B cell (primary cell): ENCODE results near the gene AMPH. TPM values are rescaled to one million over a fixed set of nuclear protein-coding genes. Genes with fewer than 3 reads are reported as not detected.

Experiments
- ATAC-seq: fragments of 200-7000 bp; cut with Tn5 transposase; one replicate; pipeline ENCODE4 v1.10.0; 2021; ENCODE audit warnings: low read depth, mild to moderate bottlenecking, moderate number of reproducible peaks, moderate library complexity
- CTCF ChIA-PET: fragments of 350-600 bp; sonication (Branson Sonifier 250); formaldehyde crosslinking; loops from one replicate; lab custom pipeline; 2021; ENCODE audit warnings: antibody characterized with exemption, inconsistent platforms; lab: Charles Lee
- POLR2A ChIA-PET: fragments of 350-600 bp; sonication (Branson Sonifier 250); formaldehyde crosslinking; loops from one replicate; lab custom pipeline; 2021; ENCODE audit warnings: antibody characterized with exemption; lab: Charles Lee
- DNase-seq: peaks from one replicate; pipeline ENCODE4 v3.0.0; 2013
- H2AFZ ChIP-seq: 2 replicates; pipeline ENCODE4 v1.6.1; 2012; ENCODE audit warnings: mild to moderate bottlenecking, low read depth, low read length; ENCODE audit not compliant: insufficient read depth, poor library complexity, severe bottlenecking
- H3K27ac ChIP-seq, 2 donors: 1 replicate in 1 of 2; 2 replicates in 1 of 2; pipeline ENCODE4 v1.5.1; 2012 to 2013; ENCODE audit warnings: low read length in 2 of 2, mild to moderate bottlenecking in 2 of 2, moderate library complexity in 1 of 2
- H3K27me3 ChIP-seq, 4 experiments: fragments of 200-600 bp in 1 of 4; sonication (generic) in 1 of 4; replicated peaks in 1 of 4; 1 replicate in 2 of 4; 2 replicates in 2 of 4; pipeline versions ENCODE4 v1.6.1 to v1.7.0; 2013 to 2016; ENCODE audit warnings: low read length in 3 of 4, mild to moderate bottlenecking in 2 of 4, mixed read lengths in 1 of 4, moderate library complexity in 1 of 4; ENCODE audit not compliant: insufficient read depth in 4 of 4, control insufficient read depth in 3 of 4; ENCODE audit errors: control extremely low read depth in 1 of 4
- H3K36me3 ChIP-seq, 2 experiments: replicated peaks in 1 of 2; 1 replicate in 1 of 2; 2 replicates in 1 of 2; pipeline versions ENCODE4 v1.6.1 to v1.7.1; 2013; ENCODE audit warnings: low read length in 1 of 2; ENCODE audit not compliant: insufficient read depth in 2 of 2, control insufficient read depth in 1 of 2; ENCODE audit errors: control extremely low read depth in 1 of 2, extremely low read depth in 1 of 2
- H3K4me1 ChIP-seq, 2 donors: fragments of 200-600 bp in 1 of 2; sonication (generic) in 1 of 2; 1 replicate in 1 of 2; 2 replicates in 1 of 2; pipeline versions ENCODE4 v1.5.1 to v1.6.1; 2013 to 2017; ENCODE audit warnings: low read length in 2 of 2; ENCODE audit not compliant: control insufficient read depth in 2 of 2, insufficient read depth in 2 of 2
- H3K4me2 ChIP-seq: replicated peaks from 2 replicates; pipeline ENCODE3; 2012; ENCODE audit warnings: mild to moderate bottlenecking, low read depth, low read length; ENCODE audit not compliant: poor library complexity, severe bottlenecking
- H3K4me3 ChIP-seq, 5 experiments: fragments of 200-600 bp in 1 of 5; sonication (generic) in 1 of 5; 1 replicate in 3 of 5; 2 replicates in 2 of 5; pipeline versions ENCODE4 v1.5.1 to v1.7.0; 2011 to 2016; ENCODE audit warnings: low read length in 4 of 5, mild to moderate bottlenecking in 4 of 5, low read depth in 2 of 5, control low read depth in 1 of 5, moderate library complexity in 1 of 5; ENCODE audit not compliant: insufficient read depth in 1 of 5; ENCODE audit errors: control extremely low read depth in 1 of 5, extremely low read depth in 1 of 5
- H3K79me2 ChIP-seq: fragments of 200-600 bp; sonication (generic); one replicate; pipeline ENCODE4 v1.6.0; 2016; ENCODE audit warnings: low read length; ENCODE audit not compliant: control insufficient read depth, insufficient read depth
- H3K9ac ChIP-seq: fragments of 200-600 bp; sonication (generic); 2 replicates; pipeline ENCODE4 v1.6.1; 2017; ENCODE audit warnings: mild to moderate bottlenecking, low read length, moderate library complexity
- H3K9me3 ChIP-seq, 3 donors: one replicate each; pipeline versions ENCODE4 v1.6.1 to v1.7.1; 2013; ENCODE audit warnings: low read length in 2 of 3; ENCODE audit not compliant: control insufficient read depth in 2 of 3, insufficient read depth in 1 of 3; ENCODE audit errors: control extremely low read depth in 1 of 3
- H4K20me1 ChIP-seq: 2 replicates; pipeline ENCODE4 v1.6.0; 2012; ENCODE audit warnings: mild to moderate bottlenecking, low read length; ENCODE audit not compliant: insufficient read depth, control insufficient read depth, poor library complexity, severe bottlenecking
- H3K27ac Mint-ChIP-seq: one replicate; pipeline ENCODE4 v1.8.0; 2021; ENCODE audit warnings: mixed read lengths
- H3K27me3 Mint-ChIP-seq: one replicate; pipeline ENCODE4 v1.8.0; 2021; ENCODE audit warnings: mixed read lengths
- H3K4me1 Mint-ChIP-seq: one replicate; pipeline ENCODE4 v1.8.0; 2021; ENCODE audit warnings: mixed read lengths
- H3K4me3 Mint-ChIP-seq: one replicate; pipeline ENCODE4 v1.8.0; 2021; ENCODE audit warnings: mixed read lengths
- H3K9me3 Mint-ChIP-seq: one replicate; pipeline ENCODE4 v1.8.0; 2022; ENCODE audit warnings: mixed read lengths; ENCODE audit not compliant: insufficient read depth
- EZH2 ChIP-seq: IDR thresholded peaks from 2 replicates; pipeline ENCODE4 v1.6.1; 2012; ENCODE audit warnings: borderline replicate concordance, low read depth, mild to moderate bottlenecking, moderate library complexity, low read length; ENCODE audit not compliant: insufficient read depth, poor library complexity, severe bottlenecking
- WGBS: methylation state at CpG from one replicate; pipeline ENCODE4 v1.1.5; 2013; ENCODE audit warnings: missing lambda C conversion rate; ENCODE audit not compliant: insufficient coverage; 5-methylcytosine and 5-hydroxymethylcytosine counted together
- intact Hi-C: fragments of 100-400 bp; cut with micrococcal nuclease; formaldehyde crosslinking; loops from one replicate; pipeline ENCODE4 v1.10.0; 2022
- polyA plus RNA-seq: library from polyadenylated mRNA; depleted of rRNA; stranded (reverse); fragments of >200 nt; gene quantifications from 2 replicates; pipeline ENCODE4 v1.2.3, GENCODE V29; 2012
- total RNA-seq, 2 donors: library from RNA; stranded (reverse); fragments of 120-200 nt in 1 of 2; gene quantifications; 1 replicate in 1 of 2; 2 replicates in 1 of 2; pipeline versions ENCODE4 v1.2.3 to v1.2.4, GENCODE V29; 2013 to 2022
- TF ChIP-seq, protein P1 (sequence below): fragments of 200-600 bp; IDR thresholded peaks from one replicate; pipeline ENCODE4 v1.8.0; 2022; ENCODE audit warnings: antibody characterized with exemption, mild to moderate bottlenecking

The AMPH gene
- total and polyA plus RNA-seq, 2 donors (not counting 1 experiment from before 2014, with no cell fraction given): not detected

DNA sequence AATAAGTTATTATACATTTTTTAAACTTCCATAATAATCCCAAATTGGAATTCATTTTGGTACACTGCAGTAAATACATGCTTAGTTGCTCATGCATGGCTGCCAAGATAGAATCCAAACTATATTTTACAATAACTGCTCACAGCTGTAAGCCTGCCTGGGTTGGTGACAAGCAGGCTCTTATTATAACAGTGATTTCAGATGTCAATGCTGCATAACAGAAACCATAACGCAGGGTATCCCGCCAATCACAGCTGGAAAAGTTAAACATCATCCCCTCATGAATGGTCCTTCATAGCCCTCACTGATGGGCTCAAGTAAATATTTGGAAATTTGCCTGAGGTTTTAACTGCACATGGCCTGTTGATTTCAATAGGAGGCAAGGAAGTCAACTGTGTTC is 149.8 kb downstream of the AMPH start:
- POLR2A ChIA-PET: no interaction called here
- peaks cover 2% of the 10 kb centered on the region for H3K9me3 Mint-ChIP-seq
- no peak overlapping the region for H3K27ac Mint-ChIP-seq
- no peak overlapping the region for H3K4me3 ChIP-seq
- DNase-seq (no peak), ATAC-seq (no peak)
- no peak overlapping the region for H3K27ac ChIP-seq
- no peak overlapping the region for H3K4me3 Mint-ChIP-seq
- H3K9me3 ChIP-seq: peaks cover 0 to 9% (median 0%) of the 10 kb centered on the region in 3 donors
- H4K20me1 ChIP-seq: no peaks in the 10 kb centered on the region
- no peaks in the 10 kb centered on the region for H3K36me3 ChIP-seq
- peaks cover 22% of the 10 kb centered on the region for H3K27me3 Mint-ChIP-seq
- no peaks in the 10 kb centered on the region for H3K79me2 ChIP-seq
- intact Hi-C loops: no loop called here
- no peaks in the 10 kb centered on the region for H3K4me1 Mint-ChIP-seq
- CTCF ChIA-PET: no interaction called here
- peaks cover 0 to 11% (median 4%) of the 10 kb centered on the region in 4 experiments for H3K27me3 ChIP-seq
- H3K9ac ChIP-seq: no peak overlapping the region
- H2AFZ ChIP-seq: no peak overlapping the region
- H3K4me1 ChIP-seq: no peaks in the 10 kb centered on the region
- no CpG with 5 or more reads among the region's 2 CpGs for WGBS
- no peak overlapping the region for H3K4me2 ChIP-seq
- TF ChIP-seq, protein P1, sequence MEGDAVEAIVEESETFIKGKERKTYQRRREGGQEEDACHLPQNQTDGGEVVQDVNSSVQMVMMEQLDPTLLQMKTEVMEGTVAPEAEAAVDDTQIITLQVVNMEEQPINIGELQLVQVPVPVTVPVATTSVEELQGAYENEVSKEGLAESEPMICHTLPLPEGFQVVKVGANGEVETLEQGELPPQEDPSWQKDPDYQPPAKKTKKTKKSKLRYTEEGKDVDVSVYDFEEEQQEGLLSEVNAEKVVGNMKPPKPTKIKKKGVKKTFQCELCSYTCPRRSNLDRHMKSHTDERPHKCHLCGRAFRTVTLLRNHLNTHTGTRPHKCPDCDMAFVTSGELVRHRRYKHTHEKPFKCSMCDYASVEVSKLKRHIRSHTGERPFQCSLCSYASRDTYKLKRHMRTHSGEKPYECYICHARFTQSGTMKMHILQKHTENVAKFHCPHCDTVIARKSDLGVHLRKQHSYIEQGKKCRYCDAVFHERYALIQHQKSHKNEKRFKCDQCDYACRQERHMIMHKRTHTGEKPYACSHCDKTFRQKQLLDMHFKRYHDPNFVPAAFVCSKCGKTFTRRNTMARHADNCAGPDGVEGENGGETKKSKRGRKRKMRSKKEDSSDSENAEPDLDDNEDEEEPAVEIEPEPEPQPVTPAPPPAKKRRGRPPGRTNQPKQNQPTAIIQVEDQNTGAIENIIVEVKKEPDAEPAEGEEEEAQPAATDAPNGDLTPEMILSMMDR: no peak
- TF ChIP-seq EZH2: no peak

DNA sequence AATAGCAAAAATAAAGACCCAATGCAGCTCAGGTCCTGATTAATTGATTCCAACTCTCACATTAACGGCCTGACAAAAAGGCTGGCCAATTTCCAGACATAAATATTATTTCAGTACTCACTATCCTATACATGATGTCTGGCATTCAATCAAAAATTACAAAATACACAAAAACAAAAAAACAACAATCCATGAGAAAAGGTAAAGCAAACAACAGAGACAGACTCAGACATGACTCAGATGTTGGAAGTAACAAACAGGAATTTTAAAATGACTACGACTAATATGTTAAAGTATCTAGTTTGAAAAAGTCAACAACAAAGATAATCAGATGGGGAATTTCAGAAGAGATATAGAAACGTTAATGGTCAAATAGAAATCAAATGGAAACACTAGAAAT is 152.8 kb downstream of the AMPH start:
- Histone ChIP-seq H3K27me3 (peaks cover 0 to 6% (median 2%) of the 10 kb centered on the region in 4 experiments), H3K79me2 (no peaks in the 10 kb centered on the region), H3K27ac (no peak overlapping the region), H3K4me3 (no peak overlapping the region), H4K20me1 (no peaks in the 10 kb centered on the region), H2AFZ (no peak overlapping the region), H3K9ac (no peak overlapping the region), H3K4me1 (no peaks in the 10 kb centered on the region), H3K4me2 (no peak overlapping the region), H3K9me3 (peaks cover 0 to 8% (median 0%) of the 10 kb centered on the region in 3 donors), H3K36me3 (no peaks in the 10 kb centered on the region)
- H3K4me1 Mint-ChIP-seq: no peaks in the 10 kb centered on the region
- H3K9me3 Mint-ChIP-seq: no peaks in the 10 kb centered on the region
- ATAC-seq (no peak), DNase-seq (no peak)
- no peak overlapping the region for H3K4me3 Mint-ChIP-seq
- peaks cover 22% of the 10 kb centered on the region for H3K27me3 Mint-ChIP-seq
- WGBS: 80% methylated on average over 1 of the region's 3 CpGs
- H3K27ac Mint-ChIP-seq: no peak overlapping the region
- POLR2A ChIA-PET: no interaction called here
- no peak for TF ChIP-seq EZH2
- TF ChIP-seq, protein P1: no peak
- CTCF ChIA-PET: no interaction called here
- intact Hi-C loops: no loop called here
